Fibroblast of the aortic adventitia (primary cell): ENCODE measurements around the gene BTBD6. TPM values are rescaled to one million over a fixed set of nuclear protein-coding genes. Genes with fewer than 3 reads are reported as not detected.
"Not testable (repeated sequence)": the region's sequence is repeated elsewhere in the genome, so short reads cannot be mapped to it uniquely, and the experiment has no call there.

Experiments
- DNase-seq: peaks from one replicate; pipeline ENCODE4 v3.0.0-alpha.2; 2010; ENCODE audit warnings: low read depth
- H3K4me3 ChIP-seq: 2 replicates; pipeline ENCODE4 v1.5.1; 2011; ENCODE audit warnings: low read depth, mild to moderate bottlenecking, control low read depth, low read length, moderate library complexity
- CTCF ChIP-seq: IDR thresholded peaks from 2 replicates; pipeline ENCODE4 v1.5.1; 2011; ENCODE audit warnings: mild to moderate bottlenecking, low read length, control low read depth, inconsistent platforms; ENCODE audit not compliant: insufficient read depth
- total RNA-seq: library from RNA; depleted of rRNA; stranded (reverse); fragments of >200 nt; gene quantifications from 2 replicates; pipeline ENCODE4 v1.2.3, GENCODE V29; 2012; ENCODE audit warnings: low replicate concordance

BTBD6 gene
- total RNA-seq, 1 donor = 51.0 TPM

GRCh38 chr14:105282098-105282725 is 33.9 kb downstream of the BTBD6 start:
- H3K4me3 ChIP-seq = no peak overlapping the region
- TF ChIP-seq CTCF = no peak
- DNase-seq = no peak

GRCh38 chr14:105283028-105283427 is 34.7 kb downstream of the BTBD6 start:
- DNase-seq = no peak
- TF ChIP-seq CTCF = no peak

GRCh38 chr14:105283899-105284298 is 35.6 kb downstream of the BTBD6 start:
- no peak for DNase-seq
- no peak for TF ChIP-seq CTCF
- H3K4me3 ChIP-seq = no peak overlapping the region

More at GRCh38 chr14:105283028-105283427, 34.7 kb downstream of the BTBD6 start:
- no peak overlapping the region for H3K4me3 ChIP-seq

- H3K4me3 ChIP-seq = no peak overlapping the region
- no peak for DNase-seq
- no peak for TF ChIP-seq CTCF
These were observed 36.8 kb downstream of the BTBD6 start for GRCh38 chr14:105285174-105285573.

- no peak for DNase-seq
- no peak overlapping the region for H3K4me3 ChIP-seq
- no peak for TF ChIP-seq CTCF
These were observed 38.4 kb downstream of the BTBD6 start for GRCh38 chr14:105286759-105287144.

- H3K4me3 ChIP-seq = no peak overlapping the region
- TF ChIP-seq CTCF = no peak
- DNase-seq = no peak
These were observed 39.1 kb downstream of the BTBD6 start for GRCh38 chr14:105287249-105288102.

- not testable (repeated sequence) for H3K4me3 ChIP-seq, DNase-seq
These were observed 40.6 kb downstream of the BTBD6 start for GRCh38 chr14:105288936-105289335.
